Fibroblast of lung (primary cell): Measurements from ENCODE around the gene TMEM139. TPM values are rescaled to one million over a fixed set of nuclear protein-coding genes. Genes with fewer than 3 reads are reported as not detected.

Experiments
- DNase-seq, 2 donors: peaks; one replicate each; pipeline versions ENCODE4 v3.0.0 to v3.0.0-alpha.2; 2010; ENCODE audit warnings: low read depth in 2 of 2
- H2AFZ ChIP-seq: 2 replicates; pipeline ENCODE4 v1.5.1; 2012; ENCODE audit warnings: low read length, control low read depth, inconsistent platforms
- H3K27ac ChIP-seq: 2 replicates; pipeline ENCODE4 v1.5.1; 2011; ENCODE audit warnings: low read length, control low read depth; ENCODE audit not compliant: insufficient read depth
- H3K27me3 ChIP-seq: 2 replicates; pipeline ENCODE4 v1.5.1; 2011; ENCODE audit warnings: mild to moderate bottlenecking, low read length; ENCODE audit not compliant: control insufficient read depth, insufficient read depth
- H3K36me3 ChIP-seq: 2 replicates; pipeline ENCODE4 v1.5.1; 2011; ENCODE audit warnings: low read length; ENCODE audit not compliant: control insufficient read depth, insufficient read depth
- H3K4me1 ChIP-seq: 2 replicates; pipeline ENCODE4 v1.5.1; 2011; ENCODE audit warnings: low read length; ENCODE audit not compliant: control insufficient read depth, insufficient read depth; ENCODE audit errors: extremely low read depth
- H3K4me2 ChIP-seq: 2 replicates; pipeline ENCODE4 v1.5.1; 2011; ENCODE audit warnings: low read length, control low read depth; ENCODE audit not compliant: insufficient read depth; ENCODE audit errors: extremely low read depth
- H3K4me3 ChIP-seq, 4 experiments: fragments of 200-600 bp in 1 of 4; sonication (generic) in 1 of 4; replicated peaks in 1 of 4; 2 replicates each; pipeline ENCODE4 v1.5.1; 2011 to 2016; ENCODE audit warnings: low read length in 4 of 4, low read depth in 3 of 4, mild to moderate bottlenecking in 3 of 4, control low read depth in 2 of 4, inconsistent platforms in 1 of 4, mixed read lengths in 1 of 4; ENCODE audit not compliant: insufficient read depth in 1 of 4; ENCODE audit errors: control extremely low read depth in 1 of 4
- H3K79me2 ChIP-seq: 2 replicates; pipeline ENCODE4 v1.5.1; 2012; ENCODE audit warnings: mild to moderate bottlenecking, low read length, inconsistent platforms; ENCODE audit not compliant: control insufficient read depth, insufficient read depth
- H3K9ac ChIP-seq: 2 replicates; pipeline ENCODE4 v1.5.1; 2011; ENCODE audit warnings: mild to moderate bottlenecking, low read length, control low read depth; ENCODE audit not compliant: insufficient read depth
- H3K9me3 ChIP-seq: 2 replicates; pipeline ENCODE4 v1.5.1; 2012; ENCODE audit warnings: low read depth, low read length; ENCODE audit not compliant: control insufficient read depth, insufficient read depth
- H4K20me1 ChIP-seq: 2 replicates; pipeline ENCODE4 v1.5.1; 2011; ENCODE audit warnings: low read length; ENCODE audit not compliant: control insufficient read depth, insufficient read depth; ENCODE audit errors: extremely low read depth
- CTCF ChIP-seq, 2 donors: IDR thresholded peaks in 1 of 2; conservative IDR thresholded peaks in 1 of 2; 1 replicate in 1 of 2; 2 replicates in 1 of 2; pipeline ENCODE4 v1.5.1; 2011 to 2012; ENCODE audit warnings: low read length in 2 of 2, control low read depth in 1 of 2, inconsistent platforms in 1 of 2, low read depth in 1 of 2, mild to moderate bottlenecking in 1 of 2
- EZH2 ChIP-seq: IDR thresholded peaks from 2 replicates; pipeline ENCODE4 v1.5.1; 2012; ENCODE audit warnings: low read length, control low read depth, mild to moderate bottlenecking; ENCODE audit errors: missing control alignments
- polyA plus RNA-seq, 2 donors: library from polyadenylated mRNA; depleted of rRNA in 1 of 2; stranded (reverse) in 1 of 2; unstranded in 1 of 2; fragments of >200 nt; gene quantifications; 2 replicates each; pipeline ENCODE4 v1.2.1, GENCODE V29; 2011 to 2012; ENCODE audit warnings: missing spikeins in 1 of 2
- total RNA-seq: library from RNA; depleted of rRNA; stranded (reverse); fragments of >200 nt; gene quantifications from 2 replicates; pipeline ENCODE4 v1.2.1, GENCODE V29; 2014

The TMEM139 gene
- total and polyA plus RNA-seq, 2 donors (not counting 1 experiment from before 2014, with no cell fraction given): not detected

- H3K9ac ChIP-seq: no peak overlapping the region
- H3K9me3 ChIP-seq: no peaks in the 10 kb centered on the region
- DNase-seq: no peak
- TF ChIP-seq CTCF (conservative IDR thresholded peaks at IDR 0.05 in 1 of 2, IDR thresholded peaks at IDR 0.05 in 1 of 2; ENCODE audit: low read depth in 1 of 2, low read length in 2 of 2): no peak
- TF ChIP-seq EZH2: no peak
- no peak overlapping the region for H3K27ac ChIP-seq
- no peaks in the 10 kb centered on the region for H3K79me2 ChIP-seq
- no peaks in the 10 kb centered on the region for H3K36me3 ChIP-seq
- no peak overlapping the region for H2AFZ ChIP-seq
- H4K20me1 ChIP-seq: no peaks in the 10 kb centered on the region
- H3K27me3 ChIP-seq: peaks cover 2% of the 10 kb centered on the region
- H3K4me3 ChIP-seq: no peak overlapping the region
- H3K4me2 ChIP-seq: no peak overlapping the region
- no peaks in the 10 kb centered on the region for H3K4me1 ChIP-seq
These were observed 33.9 kb upstream of the TMEM139 start for GRCh38 chr7:143250822-143251221.

GRCh38 chr7:143252006-143252405 lies 32.8 kb upstream of the TMEM139 start:
- H3K9me3 ChIP-seq: no peaks in the 10 kb centered on the region
- no peak for DNase-seq
- H3K27me3 ChIP-seq: no peaks in the 10 kb centered on the region
- H3K9ac ChIP-seq: no peak overlapping the region
- H3K79me2 ChIP-seq: no peaks in the 10 kb centered on the region
- H2AFZ ChIP-seq: no peak overlapping the region
- H4K20me1 ChIP-seq: no peaks in the 10 kb centered on the region
- TF ChIP-seq CTCF (conservative IDR thresholded peaks at IDR 0.05 in 1 of 2, IDR thresholded peaks at IDR 0.05 in 1 of 2; ENCODE audit: low read depth in 1 of 2, low read length in 2 of 2) (no peak), EZH2 (no peak)
- no peak overlapping the region for H3K4me3 ChIP-seq
- no peak overlapping the region for H3K27ac ChIP-seq
- H3K4me1 ChIP-seq: no peaks in the 10 kb centered on the region
- no peak overlapping the region for H3K4me2 ChIP-seq
- no peaks in the 10 kb centered on the region for H3K36me3 ChIP-seq

GRCh38 chr7:143255564-143255963 lies 29.2 kb upstream of the TMEM139 start:
- H4K20me1 ChIP-seq: no peaks in the 10 kb centered on the region
- no peak overlapping the region for H3K4me3 ChIP-seq
- H3K9ac ChIP-seq: no peak overlapping the region
- H3K36me3 ChIP-seq: no peaks in the 10 kb centered on the region
- H3K79me2 ChIP-seq: no peaks in the 10 kb centered on the region
- DNase-seq: peak in 1 of 2 donors; percentile 41
- H3K4me2 ChIP-seq: no peak overlapping the region
- no peaks in the 10 kb centered on the region for H3K4me1 ChIP-seq
- no peaks in the 10 kb centered on the region for H3K27me3 ChIP-seq
- H2AFZ ChIP-seq: no peak overlapping the region
- no peak for TF ChIP-seq CTCF (conservative IDR thresholded peaks at IDR 0.05 in 1 of 2, IDR thresholded peaks at IDR 0.05 in 1 of 2; ENCODE audit: low read depth in 1 of 2, low read length in 2 of 2)
- no peak for TF ChIP-seq EZH2
- H3K27ac ChIP-seq: no peak overlapping the region
- H3K9me3 ChIP-seq: no peaks in the 10 kb centered on the region
